ENCODE results near the gene LPGAT1.
A peak's percentile ranks its signal among the peaks of the same experiment; 100 is the strongest.

DNA sequence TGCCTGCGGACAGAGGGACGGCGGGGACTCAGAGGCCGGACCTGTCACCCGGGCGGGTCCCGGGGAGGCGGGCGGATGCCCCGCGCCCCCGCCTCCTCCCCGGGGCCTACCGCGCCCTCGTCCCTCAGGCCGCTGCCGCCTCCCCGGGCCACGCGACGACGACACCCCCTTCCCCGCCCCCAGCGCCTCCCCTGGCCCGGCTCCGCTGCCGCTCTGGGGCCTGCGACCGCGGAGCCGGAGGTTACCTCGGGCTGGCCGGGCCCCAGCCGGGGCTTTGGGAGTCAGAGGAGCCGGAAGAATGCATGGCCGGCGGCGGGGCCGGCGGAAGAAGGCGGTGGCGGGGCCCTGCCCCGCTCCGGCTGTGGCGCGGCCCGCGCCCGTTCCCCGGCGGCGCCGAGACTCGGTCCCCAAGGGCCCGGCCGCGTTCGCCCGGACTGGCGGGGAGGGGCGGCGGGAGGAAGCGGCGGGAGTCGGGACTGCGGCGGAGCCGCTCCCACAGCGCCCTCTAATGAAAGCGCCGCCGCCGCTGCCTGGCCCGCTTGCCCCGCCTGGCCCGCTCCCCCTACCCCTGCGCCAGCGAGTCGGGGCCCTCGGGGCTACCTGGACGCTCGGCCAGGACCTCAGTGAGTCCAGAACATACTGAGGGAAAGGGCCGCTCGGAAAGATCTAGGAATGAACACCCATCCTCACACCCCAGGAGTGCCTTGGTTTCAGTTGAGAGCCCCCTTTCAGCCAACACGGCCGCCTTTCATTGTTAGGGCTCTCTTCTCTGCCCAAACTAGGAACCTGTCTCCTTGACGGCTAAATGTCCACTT lies at the start of gene LPGAT1:
- TF ChIP-seq, protein P1, sequence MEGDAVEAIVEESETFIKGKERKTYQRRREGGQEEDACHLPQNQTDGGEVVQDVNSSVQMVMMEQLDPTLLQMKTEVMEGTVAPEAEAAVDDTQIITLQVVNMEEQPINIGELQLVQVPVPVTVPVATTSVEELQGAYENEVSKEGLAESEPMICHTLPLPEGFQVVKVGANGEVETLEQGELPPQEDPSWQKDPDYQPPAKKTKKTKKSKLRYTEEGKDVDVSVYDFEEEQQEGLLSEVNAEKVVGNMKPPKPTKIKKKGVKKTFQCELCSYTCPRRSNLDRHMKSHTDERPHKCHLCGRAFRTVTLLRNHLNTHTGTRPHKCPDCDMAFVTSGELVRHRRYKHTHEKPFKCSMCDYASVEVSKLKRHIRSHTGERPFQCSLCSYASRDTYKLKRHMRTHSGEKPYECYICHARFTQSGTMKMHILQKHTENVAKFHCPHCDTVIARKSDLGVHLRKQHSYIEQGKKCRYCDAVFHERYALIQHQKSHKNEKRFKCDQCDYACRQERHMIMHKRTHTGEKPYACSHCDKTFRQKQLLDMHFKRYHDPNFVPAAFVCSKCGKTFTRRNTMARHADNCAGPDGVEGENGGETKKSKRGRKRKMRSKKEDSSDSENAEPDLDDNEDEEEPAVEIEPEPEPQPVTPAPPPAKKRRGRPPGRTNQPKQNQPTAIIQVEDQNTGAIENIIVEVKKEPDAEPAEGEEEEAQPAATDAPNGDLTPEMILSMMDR (IDR thresholded peaks at IDR 0.05) = peak; percentile 95
- no peak for TF ChIP-seq ZFX (IDR thresholded peaks at IDR 0.05; ENCODE audit: borderline replicate concordance)
